Caco-2 (cell line): ENCODE data around the gene MSANTD7. TPM values are rescaled to one million over a fixed set of nuclear protein-coding genes. Genes with fewer than 3 reads are reported as not detected.

ENCODE experiments used
- BruUV-seq: library from RNA; stranded (reverse); fragments of 400-500 nt; replicated peaks from 2 replicates; lab custom pipeline; 2021; lab: Mats Ljungman, UMichigan
- CTCF ChIA-PET: fragments of 300-600 bp; sonication (Branson Sonifier 250); formaldehyde crosslinking; loops from one replicate; lab custom pipeline; 2022; ENCODE audit warnings: antibody characterized with exemption; lab: Charles Lee
- POLR2A ChIA-PET: fragments of 300-600 bp; sonication (Branson Sonifier 250); formaldehyde crosslinking; loops from one replicate; lab custom pipeline; 2022; ENCODE audit warnings: antibody characterized with exemption; lab: Charles Lee
- DNase-seq, 2 experiments: peaks; one replicate each; pipeline versions ENCODE4 v3.0.0 to v3.0.0-alpha.2; 2020 to 2022
- H3K27me3 ChIP-seq: replicated peaks from 2 replicates; pipeline ENCODE4 v1.6.0; 2011; ENCODE audit warnings: low read length; ENCODE audit not compliant: control insufficient read depth, insufficient read depth
- H3K36me3 ChIP-seq: 2 replicates; pipeline ENCODE4 v1.5.1; 2011; ENCODE audit warnings: low read length; ENCODE audit not compliant: control insufficient read depth, insufficient read depth
- H3K4me1 ChIP-seq: fragments of 250-450 bp; sonication (Bioruptor Pico); 2 replicates; pipeline ENCODE4 v1.5.1; 2020; ENCODE audit warnings: mild to moderate bottlenecking
- H3K4me3 ChIP-seq: 2 replicates; pipeline ENCODE4 v1.5.1; 2011; ENCODE audit warnings: low read depth, mild to moderate bottlenecking, control low read depth, low read length
- H3K9me3 ChIP-seq: fragments of 250-450 bp; sonication (Bioruptor Pico); 2 replicates; pipeline ENCODE4 v1.5.1; 2020; ENCODE audit warnings: mild to moderate bottlenecking, moderate library complexity
- H3K27ac Mint-ChIP-seq: one replicate; pipeline ENCODE4 v1.8.0; 2022; ENCODE audit warnings: mixed read lengths; ENCODE audit not compliant: unreplicated experiment
- H3K27me3 Mint-ChIP-seq: one replicate; pipeline ENCODE4 v1.8.0; 2022; ENCODE audit warnings: mixed read lengths; ENCODE audit not compliant: insufficient read depth, unreplicated experiment
- H3K36me3 Mint-ChIP-seq: one replicate; pipeline ENCODE4 v1.8.0; 2022; ENCODE audit warnings: mild to moderate bottlenecking, mixed read lengths; ENCODE audit not compliant: insufficient read depth, unreplicated experiment
- H3K4me1 Mint-ChIP-seq: one replicate; pipeline ENCODE4 v1.8.0; 2022; ENCODE audit warnings: low read depth, mixed read lengths; ENCODE audit not compliant: unreplicated experiment
- H3K4me3 Mint-ChIP-seq: one replicate; pipeline ENCODE4 v1.8.0; 2022; ENCODE audit warnings: mild to moderate bottlenecking, moderate library complexity, mixed read lengths; ENCODE audit not compliant: unreplicated experiment
- H3K9me3 Mint-ChIP-seq: one replicate; pipeline ENCODE4 v1.8.0; 2022; ENCODE audit warnings: mixed read lengths; ENCODE audit not compliant: unreplicated experiment
- CTCF ChIP-seq, 2 experiments: fragments of 200-600 bp in 1 of 2; IDR thresholded peaks; 1 replicate in 1 of 2; 2 replicates in 1 of 2; pipeline versions ENCODE4 v1.5.1 to v1.8.0; 2011 to 2022; ENCODE audit warnings: antibody characterized with exemption in 1 of 2, control low read depth in 1 of 2, inconsistent platforms in 1 of 2, low read depth in 1 of 2, low read length in 1 of 2, mild to moderate bottlenecking in 1 of 2, moderate library complexity in 1 of 2; ENCODE audit not compliant: insufficient read depth in 1 of 2, severe bottlenecking in 1 of 2, unreplicated experiment in 1 of 2
- intact Hi-C: fragments of 100-400 bp; cut with micrococcal nuclease; formaldehyde crosslinking; loops from one replicate; pipeline ENCODE4 v1.10.0; 2022; ENCODE audit not compliant: unreplicated experiment
- total RNA-seq: library from RNA; stranded (reverse); gene quantifications from 2 replicates; pipeline ENCODE4 v1.2.3, GENCODE V29; 2022

MSANTD7 gene
- total RNA-seq, 1 experiment from 2014 or later = 30.0 TPM

GRCh38 chr10:14873090-14873760 is 35.1 kb downstream of the MSANTD7 start:
- Histone ChIP-seq H3K4me3 (no peak overlapping the region), H3K9me3 (no peaks in the 10 kb centered on the region), H3K27me3 (no peaks in the 10 kb centered on the region), H3K36me3 (no peaks in the 10 kb centered on the region), H3K4me1 (no peaks in the 10 kb centered on the region)
- Mint-ChIP-seq H3K4me3 (no peak overlapping the region), H3K4me1 (peaks cover 14% of the 10 kb centered on the region), H3K36me3 (peaks cover 42% of the 10 kb centered on the region), H3K27me3 (no peaks in the 10 kb centered on the region), H3K27ac (no peak overlapping the region), H3K9me3 (no peaks in the 10 kb centered on the region)
- no TSS peak for BruUV-seq
- no peak for TF ChIP-seq CTCF (IDR thresholded peaks at IDR 0.05; ENCODE audit: insufficient read depth in 1 of 2, low read depth in 1 of 2, low read length in 1 of 2, severe bottlenecking in 1 of 2, unreplicated experiment in 1 of 2)
- ChIA-PET CTCF (no interaction called here), POLR2A (interaction anchor here (0.6 kb wide), 1 partner anchor 60 kb away, joined by 4 read pairs; no protein-coding TSS in a partner anchor)
- intact Hi-C loops = no loop called here
- DNase-seq = no peak

GRCh38 chr10:14875941-14876340 is 37.8 kb downstream of the MSANTD7 start:
- Histone ChIP-seq H3K36me3 (no peaks in the 10 kb centered on the region), H3K4me1 (peaks cover 9% of the 10 kb centered on the region; the same call in 1 of the 2 replicates), H3K27me3 (no peaks in the 10 kb centered on the region), H3K9me3 (no peaks in the 10 kb centered on the region), H3K4me3 (no peak overlapping the region)
- Mint-ChIP-seq H3K27ac (no peak overlapping the region), H3K4me3 (peak overlapping the region; percentile 15), H3K9me3 (no peaks in the 10 kb centered on the region), H3K36me3 (peaks cover 37% of the 10 kb centered on the region), H3K4me1 (peaks cover 14% of the 10 kb centered on the region), H3K27me3 (no peaks in the 10 kb centered on the region)
- no peak for TF ChIP-seq CTCF (IDR thresholded peaks at IDR 0.05; ENCODE audit: insufficient read depth in 1 of 2, low read depth in 1 of 2, low read length in 1 of 2, severe bottlenecking in 1 of 2, unreplicated experiment in 1 of 2)
- POLR2A ChIA-PET = no interaction called here
- no peak for DNase-seq
- CTCF ChIA-PET = no interaction called here
- intact Hi-C loops = loop anchor here (5.0 kb wide), 2 partner anchors 96 to 379 kb away; no protein-coding TSS in a partner anchor
- no TSS peak for BruUV-seq

GRCh38 chr10:14876764-14877163 is 38.7 kb downstream of the MSANTD7 start:
- H3K9me3 Mint-ChIP-seq = no peaks in the 10 kb centered on the region
- H3K4me1 Mint-ChIP-seq = peaks cover 14% of the 10 kb centered on the region
- ChIA-PET CTCF (no interaction called here), POLR2A (interaction anchor here (0.6 to 4.1 kb wide), 2 partner anchors 32 to 39 kb away, joined by 3 to 64 read pairs; partner anchors contain the start of genes CDNF, HSPA14 and MSANTD7)
- peaks cover 38% of the 10 kb centered on the region for H3K36me3 Mint-ChIP-seq
- H3K4me3 Mint-ChIP-seq = peak overlapping the region; percentile 99
- TF ChIP-seq CTCF (IDR thresholded peaks at IDR 0.05; ENCODE audit: insufficient read depth in 1 of 2, low read depth in 1 of 2, low read length in 1 of 2, severe bottlenecking in 1 of 2, unreplicated experiment in 1 of 2) = no peak
- Histone ChIP-seq H3K9me3 (no peaks in the 10 kb centered on the region), H3K36me3 (no peaks in the 10 kb centered on the region), H3K4me3 (peak overlapping the region; percentile 93), H3K4me1 (peaks cover 9% of the 10 kb centered on the region; the same call in 1 of the 2 replicates), H3K27me3 (no peaks in the 10 kb centered on the region)
- DNase-seq = no peak
- intact Hi-C loops = loop anchor here (5.0 kb wide), 2 partner anchors 96 to 379 kb away; no protein-coding TSS in a partner anchor
- peak overlapping the region; percentile 99 for H3K27ac Mint-ChIP-seq
- no peaks in the 10 kb centered on the region for H3K27me3 Mint-ChIP-seq
- BruUV-seq = no TSS peak
